ENCODE data around the gene STAC3. TPM values are rescaled to one million over a fixed set of nuclear protein-coding genes. Genes with fewer than 3 reads are reported as not detected.

STAC3 gene
- total RNA-seq, 1 donor from 2014 or later: 5.1 TPM

GRCh38 chr12:57204454-57204853 lies 46.5 kb downstream of the STAC3 start:
- no peaks in the 10 kb centered on the region for H3K27me3 ChIP-seq
- no peak overlapping the region for H3K4me2 ChIP-seq
- Mint-ChIP-seq H3K27ac (no peak overlapping the region), H3K27me3 (ENCODE audit: insufficient read depth, low read depth) (peaks cover 2% of the 10 kb centered on the region), H3K36me3 (peaks cover 29% of the 10 kb centered on the region), H3K4me1 (no peaks in the 10 kb centered on the region), H3K9me3 (no peaks in the 10 kb centered on the region), H3K4me3 (no peak overlapping the region)
- H3K9ac ChIP-seq: no peak overlapping the region
- TF ChIP-seq EZH2 (IDR thresholded peaks at IDR 0.05) (no peak), EZH2phosphoT487 (IDR thresholded peaks at IDR 0.05) (no peak)
- TF ChIP-seq, protein P1, sequence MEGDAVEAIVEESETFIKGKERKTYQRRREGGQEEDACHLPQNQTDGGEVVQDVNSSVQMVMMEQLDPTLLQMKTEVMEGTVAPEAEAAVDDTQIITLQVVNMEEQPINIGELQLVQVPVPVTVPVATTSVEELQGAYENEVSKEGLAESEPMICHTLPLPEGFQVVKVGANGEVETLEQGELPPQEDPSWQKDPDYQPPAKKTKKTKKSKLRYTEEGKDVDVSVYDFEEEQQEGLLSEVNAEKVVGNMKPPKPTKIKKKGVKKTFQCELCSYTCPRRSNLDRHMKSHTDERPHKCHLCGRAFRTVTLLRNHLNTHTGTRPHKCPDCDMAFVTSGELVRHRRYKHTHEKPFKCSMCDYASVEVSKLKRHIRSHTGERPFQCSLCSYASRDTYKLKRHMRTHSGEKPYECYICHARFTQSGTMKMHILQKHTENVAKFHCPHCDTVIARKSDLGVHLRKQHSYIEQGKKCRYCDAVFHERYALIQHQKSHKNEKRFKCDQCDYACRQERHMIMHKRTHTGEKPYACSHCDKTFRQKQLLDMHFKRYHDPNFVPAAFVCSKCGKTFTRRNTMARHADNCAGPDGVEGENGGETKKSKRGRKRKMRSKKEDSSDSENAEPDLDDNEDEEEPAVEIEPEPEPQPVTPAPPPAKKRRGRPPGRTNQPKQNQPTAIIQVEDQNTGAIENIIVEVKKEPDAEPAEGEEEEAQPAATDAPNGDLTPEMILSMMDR (IDR thresholded peaks at IDR 0.05): no peak
- H4K20me1 ChIP-seq (ENCODE audit: low read depth): no peaks in the 10 kb centered on the region
- H3F3A ChIP-seq (ENCODE audit: low read depth): no peaks in the 10 kb centered on the region
- no peak for DNase-seq (ENCODE audit: low spot score)
- no peaks in the 10 kb centered on the region for H3K9me3 ChIP-seq (ENCODE audit: low read depth)
- no peak overlapping the region for H2AFZ ChIP-seq (replicated peaks)
- H3K36me3 ChIP-seq: no peaks in the 10 kb centered on the region
- H3K4me1 ChIP-seq: no peaks in the 10 kb centered on the region
- no peak overlapping the region for H3K27ac ChIP-seq
- no peak overlapping the region for H3K4me3 ChIP-seq
- no peaks in the 10 kb centered on the region for H3K79me2 ChIP-seq (ENCODE audit: low read depth)

DNA sequence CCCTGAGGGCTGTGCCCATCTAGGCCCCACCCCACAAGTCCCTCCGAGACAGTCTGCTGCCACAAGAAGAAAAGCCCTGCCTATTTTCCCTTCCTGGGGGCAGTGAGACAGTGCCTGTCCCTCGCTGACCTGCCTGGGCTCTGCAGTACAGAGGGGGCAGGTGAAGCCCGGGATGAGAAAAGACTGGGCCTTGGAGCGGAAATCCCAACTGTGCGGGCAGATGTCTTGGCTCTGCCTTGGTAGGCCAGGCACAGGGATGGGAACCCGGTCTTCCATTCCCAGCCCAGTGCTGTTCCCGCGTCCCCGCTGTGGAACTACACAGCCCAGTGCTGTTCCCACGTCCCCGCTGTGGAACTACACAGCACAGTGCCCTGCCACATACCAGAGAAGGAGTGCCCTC lies 47.2 kb downstream of the STAC3 start:
- H3K36me3 ChIP-seq: no peaks in the 10 kb centered on the region
- H3K27ac ChIP-seq: no peak overlapping the region
- H3K27ac Mint-ChIP-seq: no peak overlapping the region
- no peaks in the 10 kb centered on the region for H4K20me1 ChIP-seq (ENCODE audit: low read depth)
- no peak overlapping the region for H3K4me2 ChIP-seq
- H3K4me3 ChIP-seq: no peak overlapping the region
- no peaks in the 10 kb centered on the region for H3F3A ChIP-seq (ENCODE audit: low read depth)
- no peak overlapping the region for H2AFZ ChIP-seq (replicated peaks)
- DNase-seq (ENCODE audit: low spot score): no peak
- no peaks in the 10 kb centered on the region for H3K27me3 ChIP-seq
- TF ChIP-seq, protein P1 (IDR thresholded peaks at IDR 0.05): no peak
- TF ChIP-seq EZH2phosphoT487 (IDR thresholded peaks at IDR 0.05): no peak
- TF ChIP-seq EZH2 (IDR thresholded peaks at IDR 0.05): no peak
- H3K4me1 ChIP-seq: no peaks in the 10 kb centered on the region
- no peaks in the 10 kb centered on the region for H3K9me3 Mint-ChIP-seq
- H3K27me3 Mint-ChIP-seq (ENCODE audit: insufficient read depth, low read depth): peaks cover 2% of the 10 kb centered on the region
- H3K36me3 Mint-ChIP-seq: peaks cover 25% of the 10 kb centered on the region
- no peaks in the 10 kb centered on the region for H3K79me2 ChIP-seq (ENCODE audit: low read depth)
- H3K4me3 Mint-ChIP-seq: no peak overlapping the region
- no peak overlapping the region for H3K9ac ChIP-seq
- no peaks in the 10 kb centered on the region for H3K4me1 Mint-ChIP-seq
- H3K9me3 ChIP-seq (ENCODE audit: low read depth): no peaks in the 10 kb centered on the region

- Histone ChIP-seq H3K4me2 (no peak overlapping the region), H3K79me2 (ENCODE audit: low read depth) (no peaks in the 10 kb centered on the region), H3K4me3 (no peak overlapping the region), H3K9ac (no peak overlapping the region), H3K9me3 (ENCODE audit: low read depth) (no peaks in the 10 kb centered on the region), H2AFZ (replicated peaks) (no peak overlapping the region), H3K27me3 (no peaks in the 10 kb centered on the region), H4K20me1 (ENCODE audit: low read depth) (no peaks in the 10 kb centered on the region), H3K36me3 (no peaks in the 10 kb centered on the region), H3K4me1 (no peaks in the 10 kb centered on the region), H3F3A (ENCODE audit: low read depth) (no peaks in the 10 kb centered on the region), H3K27ac (no peak overlapping the region)
- no peaks in the 10 kb centered on the region for H3K4me1 Mint-ChIP-seq
- no peak overlapping the region for H3K4me3 Mint-ChIP-seq
- H3K9me3 Mint-ChIP-seq: no peaks in the 10 kb centered on the region
- peaks cover 29% of the 10 kb centered on the region for H3K36me3 Mint-ChIP-seq
- no peak for DNase-seq (ENCODE audit: low spot score)
- TF ChIP-seq, protein P1 (IDR thresholded peaks at IDR 0.05): no peak
- no peak for TF ChIP-seq EZH2 (IDR thresholded peaks at IDR 0.05)
- no peak for TF ChIP-seq EZH2phosphoT487 (IDR thresholded peaks at IDR 0.05)
- H3K27ac Mint-ChIP-seq: no peak overlapping the region
- peaks cover 2% of the 10 kb centered on the region for H3K27me3 Mint-ChIP-seq (ENCODE audit: insufficient read depth, low read depth)
These were observed 47.8 kb downstream of the STAC3 start for GRCh38 chr12:57203201-57203600.

Measured in neural progenitor cell (in vitro differentiated cells).